ENCODE measurements around the gene PRDX3. TPM values are rescaled to one million over a fixed set of nuclear protein-coding genes. Genes with fewer than 3 reads are reported as not detected.

PRDX3 gene
- total RNA-seq, 1 experiment from 2014 or later = 167 TPM

DNA sequence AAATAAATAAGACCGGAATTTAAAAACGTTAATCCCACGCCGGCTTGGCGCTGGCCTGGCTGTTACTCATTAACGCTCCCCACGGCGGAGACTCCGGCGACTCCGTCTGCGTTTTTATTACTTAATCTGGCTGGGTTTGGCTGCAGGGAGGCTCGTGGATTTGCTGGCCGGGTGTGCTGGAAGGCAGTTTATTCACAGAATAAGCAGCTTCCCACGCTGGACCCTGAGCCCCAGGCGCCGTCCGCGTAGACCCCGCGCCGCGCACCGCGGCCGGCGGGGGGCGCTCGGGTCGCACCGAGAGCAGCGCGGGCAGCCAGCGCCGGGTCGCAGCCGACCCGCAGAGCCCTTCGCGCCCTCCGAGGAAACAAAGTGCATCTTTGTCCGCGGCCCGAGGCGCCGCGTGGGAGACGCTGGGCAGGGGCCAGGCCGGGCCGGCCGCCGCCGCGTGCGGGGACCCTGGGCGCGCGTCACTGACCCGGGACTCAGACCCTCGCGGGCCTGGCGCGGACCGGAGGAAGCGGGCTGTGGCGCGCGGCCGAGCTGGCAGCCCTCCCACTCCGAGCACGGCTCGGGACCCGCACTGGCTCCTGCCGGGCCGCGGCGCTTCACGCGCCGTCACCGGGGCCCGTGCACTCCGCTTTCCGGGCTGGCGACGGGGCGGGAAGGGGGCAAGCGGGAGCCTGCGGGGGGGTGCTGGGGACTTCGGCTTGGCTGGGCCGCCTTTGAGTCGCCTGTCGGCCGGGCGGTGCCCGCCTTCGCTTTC, 28.2 kb upstream of the PRDX3 start (continued):
- TF ChIP-seq, protein P1, sequence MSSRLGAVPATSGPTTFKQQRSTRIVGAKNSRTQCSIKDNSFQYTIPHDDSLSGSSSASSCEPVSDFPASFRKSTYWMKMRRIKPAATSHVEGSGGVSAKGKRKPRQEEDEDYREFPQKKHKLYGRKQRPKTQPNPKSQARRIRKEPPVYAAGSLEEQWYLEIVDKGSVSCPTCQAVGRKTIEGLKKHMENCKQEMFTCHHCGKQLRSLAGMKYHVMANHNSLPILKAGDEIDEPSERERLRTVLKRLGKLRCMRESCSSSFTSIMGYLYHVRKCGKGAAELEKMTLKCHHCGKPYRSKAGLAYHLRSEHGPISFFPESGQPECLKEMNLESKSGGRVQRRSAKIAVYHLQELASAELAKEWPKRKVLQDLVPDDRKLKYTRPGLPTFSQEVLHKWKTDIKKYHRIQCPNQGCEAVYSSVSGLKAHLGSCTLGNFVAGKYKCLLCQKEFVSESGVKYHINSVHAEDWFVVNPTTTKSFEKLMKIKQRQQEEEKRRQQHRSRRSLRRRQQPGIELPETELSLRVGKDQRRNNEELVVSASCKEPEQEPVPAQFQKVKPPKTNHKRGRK (CRISPR knock-in tag; IDR thresholded peaks at IDR 0.05; ENCODE audit: borderline replicate concordance) = no peak
- TF ChIP-seq FOXJ3 (CRISPR knock-in tag; IDR thresholded peaks at IDR 0.05; ENCODE audit: borderline replicate concordance) = no peak
- no peak for TF ChIP-seq EMX1 (CRISPR knock-in tag; IDR thresholded peaks at IDR 0.05)
- no peak for TF ChIP-seq ESRRA (CRISPR knock-in tag; IDR thresholded peaks at IDR 0.05; ENCODE audit: borderline replicate concordance)
- no peak for TF ChIP-seq PRRX2 (CRISPR knock-in tag; IDR thresholded peaks at IDR 0.05)
- peak; percentile 32; the same call in 1 of the 2 replicates for TF ChIP-seq JUN (CRISPR knock-in tag; IDR thresholded peaks at IDR 0.05)
- no peak for TF ChIP-seq ZNF416 (CRISPR knock-in tag; IDR thresholded peaks at IDR 0.05)
- TF ChIP-seq, protein P2, sequence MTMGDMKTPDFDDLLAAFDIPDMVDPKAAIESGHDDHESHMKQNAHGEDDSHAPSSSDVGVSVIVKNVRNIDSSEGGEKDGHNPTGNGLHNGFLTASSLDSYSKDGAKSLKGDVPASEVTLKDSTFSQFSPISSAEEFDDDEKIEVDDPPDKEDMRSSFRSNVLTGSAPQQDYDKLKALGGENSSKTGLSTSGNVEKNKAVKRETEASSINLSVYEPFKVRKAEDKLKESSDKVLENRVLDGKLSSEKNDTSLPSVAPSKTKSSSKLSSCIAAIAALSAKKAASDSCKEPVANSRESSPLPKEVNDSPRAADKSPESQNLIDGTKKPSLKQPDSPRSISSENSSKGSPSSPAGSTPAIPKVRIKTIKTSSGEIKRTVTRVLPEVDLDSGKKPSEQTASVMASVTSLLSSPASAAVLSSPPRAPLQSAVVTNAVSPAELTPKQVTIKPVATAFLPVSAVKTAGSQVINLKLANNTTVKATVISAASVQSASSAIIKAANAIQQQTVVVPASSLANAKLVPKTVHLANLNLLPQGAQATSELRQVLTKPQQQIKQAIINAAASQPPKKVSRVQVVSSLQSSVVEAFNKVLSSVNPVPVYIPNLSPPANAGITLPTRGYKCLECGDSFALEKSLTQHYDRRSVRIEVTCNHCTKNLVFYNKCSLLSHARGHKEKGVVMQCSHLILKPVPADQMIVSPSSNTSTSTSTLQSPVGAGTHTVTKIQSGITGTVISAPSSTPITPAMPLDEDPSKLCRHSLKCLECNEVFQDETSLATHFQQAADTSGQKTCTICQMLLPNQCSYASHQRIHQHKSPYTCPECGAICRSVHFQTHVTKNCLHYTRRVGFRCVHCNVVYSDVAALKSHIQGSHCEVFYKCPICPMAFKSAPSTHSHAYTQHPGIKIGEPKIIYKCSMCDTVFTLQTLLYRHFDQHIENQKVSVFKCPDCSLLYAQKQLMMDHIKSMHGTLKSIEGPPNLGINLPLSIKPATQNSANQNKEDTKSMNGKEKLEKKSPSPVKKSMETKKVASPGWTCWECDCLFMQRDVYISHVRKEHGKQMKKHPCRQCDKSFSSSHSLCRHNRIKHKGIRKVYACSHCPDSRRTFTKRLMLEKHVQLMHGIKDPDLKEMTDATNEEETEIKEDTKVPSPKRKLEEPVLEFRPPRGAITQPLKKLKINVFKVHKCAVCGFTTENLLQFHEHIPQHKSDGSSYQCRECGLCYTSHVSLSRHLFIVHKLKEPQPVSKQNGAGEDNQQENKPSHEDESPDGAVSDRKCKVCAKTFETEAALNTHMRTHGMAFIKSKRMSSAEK (CRISPR knock-in tag; IDR thresholded peaks at IDR 0.05; ENCODE audit: borderline replicate concordance) = no peak
- no peak for TF ChIP-seq CREB1 (CRISPR knock-in tag; IDR thresholded peaks at IDR 0.05)
- peak; percentile 33; the same call in 1 of the 2 replicates for TF ChIP-seq FOXP1 (CRISPR knock-in tag; IDR thresholded peaks at IDR 0.05; ENCODE audit: borderline replicate concordance)
- TF ChIP-seq, protein P3, sequence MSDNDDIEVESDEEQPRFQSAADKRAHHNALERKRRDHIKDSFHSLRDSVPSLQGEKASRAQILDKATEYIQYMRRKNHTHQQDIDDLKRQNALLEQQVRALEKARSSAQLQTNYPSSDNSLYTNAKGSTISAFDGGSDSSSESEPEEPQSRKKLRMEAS (CRISPR knock-in tag; IDR thresholded peaks at IDR 0.05) = no peak
- TF ChIP-seq CBFB (CRISPR knock-in tag; IDR thresholded peaks at IDR 0.05; ENCODE audit: low read depth) = no peak; the same call in 1 of the 2 replicates
- TF ChIP-seq, protein P4, sequence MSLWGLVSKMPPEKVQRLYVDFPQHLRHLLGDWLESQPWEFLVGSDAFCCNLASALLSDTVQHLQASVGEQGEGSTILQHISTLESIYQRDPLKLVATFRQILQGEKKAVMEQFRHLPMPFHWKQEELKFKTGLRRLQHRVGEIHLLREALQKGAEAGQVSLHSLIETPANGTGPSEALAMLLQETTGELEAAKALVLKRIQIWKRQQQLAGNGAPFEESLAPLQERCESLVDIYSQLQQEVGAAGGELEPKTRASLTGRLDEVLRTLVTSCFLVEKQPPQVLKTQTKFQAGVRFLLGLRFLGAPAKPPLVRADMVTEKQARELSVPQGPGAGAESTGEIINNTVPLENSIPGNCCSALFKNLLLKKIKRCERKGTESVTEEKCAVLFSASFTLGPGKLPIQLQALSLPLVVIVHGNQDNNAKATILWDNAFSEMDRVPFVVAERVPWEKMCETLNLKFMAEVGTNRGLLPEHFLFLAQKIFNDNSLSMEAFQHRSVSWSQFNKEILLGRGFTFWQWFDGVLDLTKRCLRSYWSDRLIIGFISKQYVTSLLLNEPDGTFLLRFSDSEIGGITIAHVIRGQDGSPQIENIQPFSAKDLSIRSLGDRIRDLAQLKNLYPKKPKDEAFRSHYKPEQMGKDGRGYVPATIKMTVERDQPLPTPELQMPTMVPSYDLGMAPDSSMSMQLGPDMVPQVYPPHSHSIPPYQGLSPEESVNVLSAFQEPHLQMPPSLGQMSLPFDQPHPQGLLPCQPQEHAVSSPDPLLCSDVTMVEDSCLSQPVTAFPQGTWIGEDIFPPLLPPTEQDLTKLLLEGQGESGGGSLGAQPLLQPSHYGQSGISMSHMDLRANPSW (CRISPR knock-in tag; conservative IDR thresholded peaks at IDR 0.05; ENCODE audit: low read depth) = no peak
- no peak for TF ChIP-seq ZNF121 (CRISPR knock-in tag; IDR thresholded peaks at IDR 0.05)
- TF ChIP-seq CREM (CRISPR knock-in tag; IDR thresholded peaks at IDR 0.05) = 0 out of 2 replicates have a peak, but pooled peaks have one; percentile 54
- TF ChIP-seq GABPB1 (CRISPR knock-in tag; IDR thresholded peaks at IDR 0.05) = no peak
- TF ChIP-seq TEAD4 (CRISPR knock-in tag; IDR thresholded peaks at IDR 0.05) = no peak
- no peak for TF ChIP-seq NR1H2 (CRISPR knock-in tag; IDR thresholded peaks at IDR 0.05)
- TF ChIP-seq, protein P5, sequence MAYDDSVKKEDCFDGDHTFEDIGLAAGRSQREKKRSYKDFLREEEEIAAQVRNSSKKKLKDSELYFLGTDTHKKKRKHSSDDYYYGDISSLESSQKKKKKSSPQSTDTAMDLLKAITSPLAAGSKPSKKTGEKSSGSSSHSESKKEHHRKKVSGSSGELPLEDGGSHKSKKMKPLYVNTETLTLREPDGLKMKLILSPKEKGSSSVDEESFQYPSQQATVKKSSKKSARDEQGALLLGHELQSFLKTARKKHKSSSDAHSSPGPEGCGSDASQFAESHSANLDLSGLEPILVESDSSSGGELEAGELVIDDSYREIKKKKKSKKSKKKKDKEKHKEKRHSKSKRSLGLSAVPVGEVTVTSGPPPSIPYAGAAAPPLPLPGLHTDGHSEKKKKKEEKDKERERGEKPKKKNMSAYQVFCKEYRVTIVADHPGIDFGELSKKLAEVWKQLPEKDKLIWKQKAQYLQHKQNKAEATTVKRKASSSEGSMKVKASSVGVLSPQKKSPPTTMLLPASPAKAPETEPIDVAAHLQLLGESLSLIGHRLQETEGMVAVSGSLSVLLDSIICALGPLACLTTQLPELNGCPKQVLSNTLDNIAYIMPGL (CRISPR knock-in tag; IDR thresholded peaks at IDR 0.05) = 0 out of 2 replicates have a peak, but pooled peaks have one; percentile 51
- TF ChIP-seq, protein P6, sequence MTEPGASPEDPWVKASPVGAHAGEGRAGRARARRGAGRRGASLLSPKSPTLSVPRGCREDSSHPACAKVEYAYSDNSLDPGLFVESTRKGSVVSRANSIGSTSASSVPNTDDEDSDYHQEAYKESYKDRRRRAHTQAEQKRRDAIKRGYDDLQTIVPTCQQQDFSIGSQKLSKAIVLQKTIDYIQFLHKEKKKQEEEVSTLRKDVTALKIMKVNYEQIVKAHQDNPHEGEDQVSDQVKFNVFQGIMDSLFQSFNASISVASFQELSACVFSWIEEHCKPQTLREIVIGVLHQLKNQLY (CRISPR knock-in tag; IDR thresholded peaks at IDR 0.05) = no peak
- no peak for TF ChIP-seq FOXK1 (CRISPR knock-in tag; IDR thresholded peaks at IDR 0.05)
